Measurements from ENCODE around the gene DMRT3.

DMRT3 gene

DNA sequence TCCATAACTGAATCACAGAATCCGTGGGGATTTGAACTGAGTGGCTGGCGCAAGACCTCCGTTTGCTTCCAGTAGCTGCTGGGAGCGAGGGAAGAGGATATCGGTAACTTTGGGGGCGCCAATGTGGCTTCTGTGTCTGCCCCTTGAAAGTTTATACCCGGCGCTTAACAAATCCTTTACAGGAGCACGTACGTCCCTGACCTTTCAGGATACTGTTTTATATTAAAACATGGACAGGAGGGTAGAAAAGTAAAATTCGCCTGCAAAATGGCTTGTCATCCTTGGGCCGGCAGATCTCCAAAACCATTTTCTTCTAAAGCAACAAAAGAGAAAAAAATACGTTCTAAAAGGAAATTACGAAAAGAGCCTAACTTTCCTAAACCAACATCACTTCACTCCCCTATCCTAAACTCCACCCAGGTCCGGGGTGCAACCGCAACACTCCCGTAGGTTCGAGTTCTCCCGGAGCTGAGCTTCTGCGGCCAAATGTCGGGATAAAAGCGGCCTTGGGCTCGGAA is 656 bp upstream of the DMRT3 start:
- no peaks in the 10 kb centered on the region for H3K27me3 ChIP-seq (ENCODE audit: insufficient read depth, low read depth)
- H3K36me3 ChIP-seq (ENCODE audit: insufficient read depth) = no peaks in the 10 kb centered on the region
- no peak overlapping the region for H3K9ac ChIP-seq
- TF ChIP-seq, protein P1, sequence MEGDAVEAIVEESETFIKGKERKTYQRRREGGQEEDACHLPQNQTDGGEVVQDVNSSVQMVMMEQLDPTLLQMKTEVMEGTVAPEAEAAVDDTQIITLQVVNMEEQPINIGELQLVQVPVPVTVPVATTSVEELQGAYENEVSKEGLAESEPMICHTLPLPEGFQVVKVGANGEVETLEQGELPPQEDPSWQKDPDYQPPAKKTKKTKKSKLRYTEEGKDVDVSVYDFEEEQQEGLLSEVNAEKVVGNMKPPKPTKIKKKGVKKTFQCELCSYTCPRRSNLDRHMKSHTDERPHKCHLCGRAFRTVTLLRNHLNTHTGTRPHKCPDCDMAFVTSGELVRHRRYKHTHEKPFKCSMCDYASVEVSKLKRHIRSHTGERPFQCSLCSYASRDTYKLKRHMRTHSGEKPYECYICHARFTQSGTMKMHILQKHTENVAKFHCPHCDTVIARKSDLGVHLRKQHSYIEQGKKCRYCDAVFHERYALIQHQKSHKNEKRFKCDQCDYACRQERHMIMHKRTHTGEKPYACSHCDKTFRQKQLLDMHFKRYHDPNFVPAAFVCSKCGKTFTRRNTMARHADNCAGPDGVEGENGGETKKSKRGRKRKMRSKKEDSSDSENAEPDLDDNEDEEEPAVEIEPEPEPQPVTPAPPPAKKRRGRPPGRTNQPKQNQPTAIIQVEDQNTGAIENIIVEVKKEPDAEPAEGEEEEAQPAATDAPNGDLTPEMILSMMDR (conservative IDR thresholded peaks at IDR 0.05; ENCODE audit: low read depth, low read length) = no peak
- no peaks in the 10 kb centered on the region for H3K79me2 ChIP-seq (ENCODE audit: insufficient read depth, low read depth)
- no peak overlapping the region for H3K4me2 ChIP-seq
- no peaks in the 10 kb centered on the region for H3K4me1 ChIP-seq (ENCODE audit: low read depth, poor library complexity, severe bottlenecking)
- H3K27ac ChIP-seq = no peak overlapping the region
- H4K20me1 ChIP-seq (ENCODE audit: insufficient read depth) = no peaks in the 10 kb centered on the region; the same call in 1 of the 2 replicates
- H2AFZ ChIP-seq (ENCODE audit: low read depth) = no peak overlapping the region
- no peak overlapping the region for H3K4me3 ChIP-seq (IDR thresholded peaks at IDR 0.05; ENCODE audit: insufficient read depth, low read depth, low read length)

DNA sequence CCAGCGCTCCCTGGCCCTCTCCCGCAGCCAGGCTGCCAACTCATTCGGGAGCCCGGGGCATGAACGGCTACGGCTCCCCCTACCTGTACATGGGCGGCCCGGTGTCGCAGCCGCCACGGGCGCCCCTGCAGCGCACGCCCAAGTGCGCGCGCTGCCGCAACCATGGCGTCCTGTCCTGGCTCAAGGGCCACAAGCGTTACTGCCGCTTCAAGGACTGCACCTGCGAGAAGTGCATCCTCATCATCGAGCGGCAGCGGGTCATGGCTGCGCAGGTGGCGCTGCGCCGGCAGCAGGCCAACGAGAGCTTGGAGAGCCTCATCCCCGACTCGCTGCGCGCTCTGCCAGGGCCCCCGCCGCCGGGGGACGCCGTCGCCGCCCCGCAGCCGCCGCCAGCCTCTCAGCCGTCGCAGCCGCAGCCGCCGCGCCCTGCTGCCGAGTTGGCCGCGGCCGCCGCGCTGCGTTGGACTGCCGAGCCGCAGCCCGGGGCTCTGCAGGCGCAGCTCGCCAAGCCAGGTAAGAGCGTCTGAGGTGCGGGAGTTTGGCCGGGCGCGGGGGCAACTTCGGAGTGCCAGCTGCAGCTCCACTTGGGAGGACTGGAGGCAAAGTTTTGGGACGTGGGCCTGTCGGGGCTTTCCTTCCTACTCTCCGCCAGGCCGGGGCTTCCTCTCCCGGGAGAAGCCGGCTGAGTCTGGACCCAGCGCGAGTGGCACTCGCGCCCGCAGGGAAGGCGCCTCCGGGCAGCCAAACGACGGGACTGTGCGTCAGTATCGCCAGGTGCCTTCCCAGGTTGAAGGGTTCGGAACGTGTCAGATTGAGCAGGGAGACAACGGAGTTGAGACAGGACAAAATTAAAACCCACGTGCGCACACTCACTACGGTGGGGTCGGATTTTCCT is 735 bp downstream of the DMRT3 start:
- H4K20me1 ChIP-seq (ENCODE audit: insufficient read depth) = no peaks in the 10 kb centered on the region; the same call in 1 of the 2 replicates
- TF ChIP-seq, protein P1 (conservative IDR thresholded peaks at IDR 0.05; ENCODE audit: low read depth, low read length) = no peak
- H2AFZ ChIP-seq (ENCODE audit: low read depth) = no peak overlapping the region
- H3K36me3 ChIP-seq (ENCODE audit: insufficient read depth) = no peaks in the 10 kb centered on the region
- no peak overlapping the region for H3K9ac ChIP-seq
- no peaks in the 10 kb centered on the region for H3K4me1 ChIP-seq (ENCODE audit: low read depth, poor library complexity, severe bottlenecking)
- no peaks in the 10 kb centered on the region for H3K79me2 ChIP-seq (ENCODE audit: insufficient read depth, low read depth)
- no peak overlapping the region for H3K27ac ChIP-seq
- H3K27me3 ChIP-seq (ENCODE audit: insufficient read depth, low read depth) = no peaks in the 10 kb centered on the region
- H3K4me2 ChIP-seq = no peak overlapping the region
- H3K4me3 ChIP-seq (IDR thresholded peaks at IDR 0.05; ENCODE audit: insufficient read depth, low read depth, low read length) = no peak overlapping the region

DNA sequence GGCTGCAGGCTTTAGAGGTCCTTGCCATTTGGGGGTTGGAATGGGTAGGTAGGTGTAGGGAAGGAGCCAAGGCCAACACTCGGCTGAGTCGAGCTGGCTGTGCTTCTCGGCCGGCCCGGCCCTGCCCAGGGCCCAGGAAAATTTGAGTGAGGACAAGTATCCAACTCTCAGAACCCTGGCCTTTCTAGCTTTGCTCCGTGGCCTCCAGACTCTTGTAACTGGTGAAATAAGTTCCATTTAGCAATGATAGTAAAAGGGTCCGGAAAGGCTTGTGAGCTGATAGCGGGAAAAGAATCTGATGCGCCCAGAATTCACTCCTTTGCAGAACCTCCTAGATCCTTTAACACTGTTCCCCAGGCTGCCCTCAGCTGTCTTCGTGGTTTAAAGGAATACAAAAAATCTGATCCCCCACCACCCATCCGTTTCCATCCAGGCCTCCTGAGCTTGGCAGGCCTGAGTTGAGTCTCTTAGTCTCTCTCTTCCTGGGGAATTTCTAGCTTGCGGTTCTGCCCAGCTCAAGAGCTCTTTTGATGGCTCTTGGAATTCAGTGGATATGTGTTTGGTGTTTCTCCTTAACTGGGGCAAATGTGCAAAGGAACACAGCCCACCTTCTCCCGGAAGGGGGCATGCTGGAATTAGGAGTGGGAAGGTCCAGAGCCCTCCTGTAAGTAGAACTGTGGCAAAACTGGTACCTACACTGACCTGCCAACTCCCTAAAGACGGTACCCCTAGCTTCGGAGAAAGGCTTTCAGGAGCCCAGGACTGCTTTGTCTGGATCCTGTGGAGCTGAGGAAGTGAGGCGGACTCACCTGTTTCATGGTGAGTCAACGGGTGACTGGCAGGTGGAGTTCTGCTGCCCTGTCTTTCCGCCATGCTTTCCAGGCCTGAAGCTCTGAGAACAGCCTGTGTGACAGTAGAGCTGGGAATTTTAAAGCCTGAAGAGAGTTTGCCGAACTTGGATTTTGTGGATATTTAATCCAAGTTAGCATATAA is 1.7 kb downstream of the DMRT3 start:
- no peak overlapping the region for H3K27ac ChIP-seq
- H3K27me3 ChIP-seq (ENCODE audit: insufficient read depth, low read depth) = no peaks in the 10 kb centered on the region
- no peak overlapping the region for H2AFZ ChIP-seq (ENCODE audit: low read depth)
- no peaks in the 10 kb centered on the region for H3K4me1 ChIP-seq (ENCODE audit: low read depth, poor library complexity, severe bottlenecking)
- H3K4me2 ChIP-seq = no peak overlapping the region
- H3K79me2 ChIP-seq (ENCODE audit: insufficient read depth, low read depth) = no peaks in the 10 kb centered on the region
- no peak overlapping the region for H3K4me3 ChIP-seq (IDR thresholded peaks at IDR 0.05; ENCODE audit: insufficient read depth, low read depth, low read length)
- H3K36me3 ChIP-seq (ENCODE audit: insufficient read depth) = no peaks in the 10 kb centered on the region
- TF ChIP-seq, protein P1 (conservative IDR thresholded peaks at IDR 0.05; ENCODE audit: low read depth, low read length) = no peak
- H4K20me1 ChIP-seq (ENCODE audit: insufficient read depth) = no peaks in the 10 kb centered on the region; the same call in 1 of the 2 replicates
- no peak overlapping the region for H3K9ac ChIP-seq

DNA sequence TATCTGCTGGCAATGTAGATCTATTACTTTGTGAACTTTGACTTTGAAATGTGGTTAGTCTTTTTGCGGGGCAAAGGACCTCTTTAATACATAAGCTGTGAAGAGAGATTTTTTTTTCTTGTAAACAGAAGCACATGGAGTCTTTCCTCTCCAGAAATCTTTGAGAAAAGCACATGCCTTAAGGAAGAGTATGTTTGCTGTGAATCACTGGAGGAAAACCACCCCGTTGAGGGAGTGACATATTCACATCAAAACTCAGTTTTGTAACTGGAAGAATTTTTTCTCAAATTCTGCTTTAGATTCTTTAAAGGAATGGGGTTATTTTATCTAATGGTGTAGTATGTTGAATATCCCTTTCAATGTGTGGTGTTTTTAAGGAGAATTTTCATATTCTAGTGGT is 3.5 kb downstream of the DMRT3 start:
- Histone ChIP-seq H3K4me2 (no peak overlapping the region), H3K27ac (no peak overlapping the region), H4K20me1 (ENCODE audit: insufficient read depth) (no peaks in the 10 kb centered on the region; the same call in 1 of the 2 replicates), H2AFZ (ENCODE audit: low read depth) (no peak overlapping the region), H3K36me3 (ENCODE audit: insufficient read depth) (no peaks in the 10 kb centered on the region), H3K4me1 (ENCODE audit: low read depth, poor library complexity, severe bottlenecking) (no peaks in the 10 kb centered on the region), H3K4me3 (IDR thresholded peaks at IDR 0.05; ENCODE audit: insufficient read depth, low read depth, low read length) (no peak overlapping the region), H3K79me2 (ENCODE audit: insufficient read depth, low read depth) (no peaks in the 10 kb centered on the region), H3K27me3 (ENCODE audit: insufficient read depth, low read depth) (no peaks in the 10 kb centered on the region), H3K9ac (no peak overlapping the region)
- TF ChIP-seq, protein P1 (conservative IDR thresholded peaks at IDR 0.05; ENCODE audit: low read depth, low read length) = no peak

Data from KMS-11 (cell line).